ENCODE measurements around the gene EPHB2. TPM values are rescaled to one million over a fixed set of nuclear protein-coding genes. Genes with fewer than 3 reads are reported as not detected.

EPHB2 gene
- total RNA-seq, 2 experiments from 2014 or later = 0.59 TPM; not detected in 1

GRCh38 chr1:22951796-22952195 lies 241.2 kb downstream of the EPHB2 start:
- CTCF ChIA-PET (ENCODE audit: unreplicated experiment) = no interaction called here
- H4K20me1 ChIP-seq (ENCODE audit: insufficient read depth, low read length) = no peaks in the 10 kb centered on the region
- BruUV-seq (replicated peaks) = no TSS peak
- H3K9me2 ChIP-seq (ENCODE audit: insufficient read depth, low read length) = no peaks in the 10 kb centered on the region
- H3K36me3 ChIP-seq (ENCODE audit: insufficient read depth, low read length) = no peaks in the 10 kb centered on the region
- intact Hi-C loops (cut with micrococcal nuclease; ENCODE audit: unreplicated experiment) = no loop called here
- no peak overlapping the region for H3K4me3 ChIP-seq (ENCODE audit: low read depth, low read length, poor library complexity, severe bottlenecking)
- H2AFZ ChIP-seq (ENCODE audit: low read length) = no peak overlapping the region
- no peaks in the 10 kb centered on the region for H3K9me3 ChIP-seq (ENCODE audit: low read length)
- no peak overlapping the region for H3K4me2 ChIP-seq (ENCODE audit: low read length)
- no peak overlapping the region for H3K27ac ChIP-seq (ENCODE audit: low read depth, low read length, poor library complexity, severe bottlenecking)
- H3K79me2 ChIP-seq (ENCODE audit: insufficient read depth, low read depth, low read length) = no peaks in the 10 kb centered on the region
- H3K4me1 ChIP-seq (ENCODE audit: insufficient read depth, low read length, poor library complexity, severe bottlenecking) = no peaks in the 10 kb centered on the region
- DNase-seq (ENCODE audit: low spot score) = no peak
- POLR2A ChIA-PET = no interaction called here
- TF ChIP-seq, protein P1, sequence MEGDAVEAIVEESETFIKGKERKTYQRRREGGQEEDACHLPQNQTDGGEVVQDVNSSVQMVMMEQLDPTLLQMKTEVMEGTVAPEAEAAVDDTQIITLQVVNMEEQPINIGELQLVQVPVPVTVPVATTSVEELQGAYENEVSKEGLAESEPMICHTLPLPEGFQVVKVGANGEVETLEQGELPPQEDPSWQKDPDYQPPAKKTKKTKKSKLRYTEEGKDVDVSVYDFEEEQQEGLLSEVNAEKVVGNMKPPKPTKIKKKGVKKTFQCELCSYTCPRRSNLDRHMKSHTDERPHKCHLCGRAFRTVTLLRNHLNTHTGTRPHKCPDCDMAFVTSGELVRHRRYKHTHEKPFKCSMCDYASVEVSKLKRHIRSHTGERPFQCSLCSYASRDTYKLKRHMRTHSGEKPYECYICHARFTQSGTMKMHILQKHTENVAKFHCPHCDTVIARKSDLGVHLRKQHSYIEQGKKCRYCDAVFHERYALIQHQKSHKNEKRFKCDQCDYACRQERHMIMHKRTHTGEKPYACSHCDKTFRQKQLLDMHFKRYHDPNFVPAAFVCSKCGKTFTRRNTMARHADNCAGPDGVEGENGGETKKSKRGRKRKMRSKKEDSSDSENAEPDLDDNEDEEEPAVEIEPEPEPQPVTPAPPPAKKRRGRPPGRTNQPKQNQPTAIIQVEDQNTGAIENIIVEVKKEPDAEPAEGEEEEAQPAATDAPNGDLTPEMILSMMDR (conservative IDR thresholded peaks at IDR 0.05; ENCODE audit: low read length) = no peak
- no peak for TF ChIP-seq EZH2phosphoT487 (IDR thresholded peaks at IDR 0.05; ENCODE audit: borderline replicate concordance, low read depth, low read length)

- CTCF ChIA-PET (ENCODE audit: unreplicated experiment) = no interaction called here
Observed at GRCh38 chr1:22952694-22953056, 242.0 kb downstream of the EPHB2 start.

GRCh38 chr1:22953057-22953739 lies 242.6 kb downstream of the EPHB2 start:
- POLR2A ChIA-PET = no interaction called here
- Histone ChIP-seq H3K79me2 (ENCODE audit: insufficient read depth, low read depth, low read length) (no peaks in the 10 kb centered on the region), H3K36me3 (ENCODE audit: insufficient read depth, low read length) (no peaks in the 10 kb centered on the region), H3K9me2 (ENCODE audit: insufficient read depth, low read length) (no peaks in the 10 kb centered on the region), H2AFZ (ENCODE audit: low read length) (no peak overlapping the region), H3K9me3 (ENCODE audit: low read length) (no peaks in the 10 kb centered on the region), H3K27ac (ENCODE audit: low read depth, low read length, poor library complexity, severe bottlenecking) (no peak overlapping the region), H3K4me2 (ENCODE audit: low read length) (no peak overlapping the region), H4K20me1 (ENCODE audit: insufficient read depth, low read length) (no peaks in the 10 kb centered on the region), H3K4me3 (ENCODE audit: low read depth, low read length, poor library complexity, severe bottlenecking) (no peak overlapping the region), H3K4me1 (ENCODE audit: insufficient read depth, low read length, poor library complexity, severe bottlenecking) (no peaks in the 10 kb centered on the region)
- CTCF ChIA-PET (ENCODE audit: unreplicated experiment) = no interaction called here
- no peak for TF ChIP-seq EZH2phosphoT487 (IDR thresholded peaks at IDR 0.05; ENCODE audit: borderline replicate concordance, low read depth, low read length)
- TF ChIP-seq, protein P1 (conservative IDR thresholded peaks at IDR 0.05; ENCODE audit: low read length) = no peak
- intact Hi-C loops (cut with micrococcal nuclease; ENCODE audit: unreplicated experiment) = no loop called here
- DNase-seq (ENCODE audit: low spot score) = no peak
- BruUV-seq (replicated peaks) = no TSS peak

More at GRCh38 chr1:22952694-22953056, 242.0 kb downstream of the EPHB2 start:
- POLR2A ChIA-PET = no interaction called here
- Histone ChIP-seq H4K20me1 (ENCODE audit: insufficient read depth, low read length) (no peaks in the 10 kb centered on the region), H3K9me3 (ENCODE audit: low read length) (no peaks in the 10 kb centered on the region), H3K4me2 (ENCODE audit: low read length) (no peak overlapping the region), H3K9me2 (ENCODE audit: insufficient read depth, low read length) (no peaks in the 10 kb centered on the region), H3K36me3 (ENCODE audit: insufficient read depth, low read length) (no peaks in the 10 kb centered on the region), H3K4me1 (ENCODE audit: insufficient read depth, low read length, poor library complexity, severe bottlenecking) (no peaks in the 10 kb centered on the region), H2AFZ (ENCODE audit: low read length) (no peak overlapping the region), H3K79me2 (ENCODE audit: insufficient read depth, low read depth, low read length) (no peaks in the 10 kb centered on the region), H3K4me3 (ENCODE audit: low read depth, low read length, poor library complexity, severe bottlenecking) (no peak overlapping the region), H3K27ac (ENCODE audit: low read depth, low read length, poor library complexity, severe bottlenecking) (no peak overlapping the region)
- DNase-seq (ENCODE audit: low spot score) = no peak
- TF ChIP-seq, protein P1 (conservative IDR thresholded peaks at IDR 0.05; ENCODE audit: low read length) = no peak
- no peak for TF ChIP-seq EZH2phosphoT487 (IDR thresholded peaks at IDR 0.05; ENCODE audit: borderline replicate concordance, low read depth, low read length)
- intact Hi-C loops (cut with micrococcal nuclease; ENCODE audit: unreplicated experiment) = no loop called here
- BruUV-seq (replicated peaks) = no TSS peak
